Measurements from ENCODE around the gene NEDD4L. TPM values are rescaled to one million over a fixed set of nuclear protein-coding genes. Genes with fewer than 3 reads are reported as not detected.

The NEDD4L gene
- total RNA-seq, 2 experiments from 2014 or later = 3.7 to 4.2 TPM

GRCh38 chr18:58106289-58107070 is 62.5 kb downstream of the NEDD4L start:
- CTCF ChIA-PET = no interaction called here
- POLR2A ChIA-PET = no interaction called here

- CTCF ChIA-PET = interaction anchor here (0.7 kb wide), 1 partner anchor 13 kb away, joined by 3 read pairs; no protein-coding TSS in a partner anchor
These were observed 65.2 kb downstream of the NEDD4L start for GRCh38 chr18:58109256-58109655.

GRCh38 chr18:58110398-58110797 is 66.4 kb downstream of the NEDD4L start:
- CTCF ChIA-PET = interaction anchor here (0.7 kb wide), 1 partner anchor 26 kb away, joined by 3 read pairs; no protein-coding TSS in a partner anchor
- POLR2A ChIA-PET = no interaction called here

More at GRCh38 chr18:58109256-58109655, 65.2 kb downstream of the NEDD4L start:
- POLR2A ChIA-PET = no interaction called here

GRCh38 chr18:58112174-58112573 is 68.1 kb downstream of the NEDD4L start:
- ChIA-PET CTCF (no interaction called here), POLR2A (no interaction called here)

GRCh38 chr18:58113337-58113736 is 69.3 kb downstream of the NEDD4L start:
- ChIA-PET CTCF (no interaction called here), POLR2A (no interaction called here)

GRCh38 chr18:58114766-58115165 is 70.7 kb downstream of the NEDD4L start:
- POLR2A ChIA-PET = no interaction called here

GRCh38 chr18:58116818-58117217 is 72.8 kb downstream of the NEDD4L start:
- POLR2A ChIA-PET = no interaction called here
- CTCF ChIA-PET = no interaction called here

More at GRCh38 chr18:58114766-58115165, 70.7 kb downstream of the NEDD4L start:
- CTCF ChIA-PET = no interaction called here

- ChIA-PET POLR2A (no interaction called here), CTCF (no interaction called here)
These were observed 73.9 kb downstream of the NEDD4L start for GRCh38 chr18:58117786-58118403.

- CTCF ChIA-PET = no interaction called here
- POLR2A ChIA-PET = no interaction called here
These were observed 74.5 kb downstream of the NEDD4L start for GRCh38 chr18:58118536-58118935.

- ChIA-PET CTCF (interaction anchor here (1.3 kb wide), 1 partner anchor 76 kb away, joined by 4 read pairs; the partner anchor contains the start of gene NEDD4L), POLR2A (no interaction called here)
These were observed 75.8 kb downstream of the NEDD4L start for GRCh38 chr18:58119819-58120218.

GRCh38 chr18:58124475-58124874 is 80.4 kb downstream of the NEDD4L start:
- CTCF ChIA-PET = interaction anchor here (0.8 kb wide), 1 partner anchor 81 kb away, joined by 3 read pairs; the partner anchor contains the start of gene NEDD4L
- POLR2A ChIA-PET = no interaction called here

- ChIA-PET CTCF (interaction anchor here (0.8 kb wide), 1 partner anchor 82 kb away, joined by 3 read pairs; the partner anchor contains the start of gene NEDD4L), POLR2A (no interaction called here)
These were observed 81.2 kb downstream of the NEDD4L start for GRCh38 chr18:58125183-58125582.

- POLR2A ChIA-PET = no interaction called here
- CTCF ChIA-PET = no interaction called here
These were observed 81.7 kb downstream of the NEDD4L start for GRCh38 chr18:58125756-58126155.

- POLR2A ChIA-PET = no interaction called here
- CTCF ChIA-PET = no interaction called here
These were observed 84.7 kb downstream of the NEDD4L start for GRCh38 chr18:58128381-58129374.

GRCh38 chr18:58132595-58133261 is 88.7 kb downstream of the NEDD4L start:
- POLR2A ChIA-PET = no interaction called here
- CTCF ChIA-PET = interaction anchor here (1.1 kb wide), 1 partner anchor 11 kb away, joined by 4 read pairs; no protein-coding TSS in a partner anchor

GRCh38 chr18:58135183-58135641 is 91.2 kb downstream of the NEDD4L start:
- ChIA-PET CTCF (interaction anchor here (1.0 to 1.9 kb wide), 3 partner anchors 14 to 92 kb away, joined by 3 to 6 read pairs (median 5); partner anchors contain the start of gene NEDD4L), POLR2A (no interaction called here)

GRCh38 chr18:58135701-58136331 is 91.8 kb downstream of the NEDD4L start:
- POLR2A ChIA-PET = no interaction called here
- CTCF ChIA-PET = interaction anchor here (1.0 to 1.9 kb wide), 5 partner anchors 14 to 505 kb away, joined by 3 to 6 read pairs (median 3); partner anchors contain the start of gene NEDD4L

GRCh38 chr18:58136879-58137278 is 92.9 kb downstream of the NEDD4L start:
- CTCF ChIA-PET = interaction anchor here (0.7 to 1.0 kb wide), 4 partner anchors 10 to 506 kb away, joined by 3 read pairs; partner anchors contain the start of gene NEDD4L
- POLR2A ChIA-PET = no interaction called here

Measured in activated CD8-positive, alpha-beta memory T cell treated with anti-CD3 and anti-CD28 coated beads for 36 hours (primary cell).